ENCODE results near the gene FRMD4A.

The FRMD4A gene

GRCh38 chr10:13683017-13683416 is 647.7 kb downstream of the FRMD4A start:
- H3K4me3 ChIP-seq (ENCODE audit: insufficient read depth, low read length, poor library complexity, severe bottlenecking): no peak overlapping the region

GRCh38 chr10:13681960-13682359 is 648.8 kb downstream of the FRMD4A start:
- Histone ChIP-seq H3K27ac (ENCODE audit: low read depth, low read length) (no peak overlapping the region), H3K4me3 (ENCODE audit: insufficient read depth, low read length, poor library complexity, severe bottlenecking) (no peak overlapping the region), H3F3A (ENCODE audit: insufficient read depth) (no peaks in the 10 kb centered on the region), H3K9me3 (ENCODE audit: insufficient read depth, low read length) (no peaks in the 10 kb centered on the region), H3K27me3 (ENCODE audit: low read length) (no peaks in the 10 kb centered on the region), H3K36me3 (ENCODE audit: low read length) (no peaks in the 10 kb centered on the region), H3K9me2 (replicated peaks; ENCODE audit: insufficient read depth, low read length) (no peaks in the 10 kb centered on the region), H3K79me2 (ENCODE audit: insufficient read depth, low read length) (no peaks in the 10 kb centered on the region), H3K9ac (ENCODE audit: low read length) (no peak overlapping the region), H3K4me2 (ENCODE audit: low read depth, low read length, poor library complexity, severe bottlenecking) (no peak overlapping the region), H2AFZ (ENCODE audit: low read depth, low read length, severe bottlenecking) (no peak overlapping the region), H4K20me1 (ENCODE audit: low read depth, low read length) (no peaks in the 10 kb centered on the region)
- TF ChIP-seq EZH2phosphoT487 (conservative IDR thresholded peaks at IDR 0.05; ENCODE audit: low read length): no peak
- TF ChIP-seq CTCF (IDR thresholded peaks at IDR 0.05; ENCODE audit: insufficient read depth, low read length, poor library complexity, severe bottlenecking): no peak

More at GRCh38 chr10:13683017-13683416, 647.7 kb downstream of the FRMD4A start:
- Histone ChIP-seq H3F3A (ENCODE audit: insufficient read depth) (no peaks in the 10 kb centered on the region), H3K36me3 (ENCODE audit: low read length) (no peaks in the 10 kb centered on the region), H4K20me1 (ENCODE audit: low read depth, low read length) (no peaks in the 10 kb centered on the region), H3K79me2 (ENCODE audit: insufficient read depth, low read length) (no peaks in the 10 kb centered on the region), H3K9me3 (ENCODE audit: insufficient read depth, low read length) (no peaks in the 10 kb centered on the region), H3K9ac (ENCODE audit: low read length) (no peak overlapping the region), H3K27me3 (ENCODE audit: low read length) (no peaks in the 10 kb centered on the region), H3K27ac (ENCODE audit: low read depth, low read length) (no peak overlapping the region), H2AFZ (ENCODE audit: low read depth, low read length, severe bottlenecking) (no peak overlapping the region), H3K9me2 (replicated peaks; ENCODE audit: insufficient read depth, low read length) (no peaks in the 10 kb centered on the region), H3K4me2 (ENCODE audit: low read depth, low read length, poor library complexity, severe bottlenecking) (no peak overlapping the region)
- no peak for TF ChIP-seq EZH2phosphoT487 (conservative IDR thresholded peaks at IDR 0.05; ENCODE audit: low read length)
- TF ChIP-seq CTCF (IDR thresholded peaks at IDR 0.05; ENCODE audit: insufficient read depth, low read length, poor library complexity, severe bottlenecking): no peak

GRCh38 chr10:13681528-13681927 is 649.2 kb downstream of the FRMD4A start:
- no peak for TF ChIP-seq CTCF (IDR thresholded peaks at IDR 0.05; ENCODE audit: insufficient read depth, low read length, poor library complexity, severe bottlenecking)
- no peak for TF ChIP-seq EZH2phosphoT487 (conservative IDR thresholded peaks at IDR 0.05; ENCODE audit: low read length)

More at GRCh38 chr10:13681528-13681927, 649.2 kb downstream of the FRMD4A start:
- Histone ChIP-seq H3K9me2 (replicated peaks; ENCODE audit: insufficient read depth, low read length) (no peaks in the 10 kb centered on the region), H3F3A (ENCODE audit: insufficient read depth) (no peaks in the 10 kb centered on the region), H3K4me2 (ENCODE audit: low read depth, low read length, poor library complexity, severe bottlenecking) (no peak overlapping the region), H3K27ac (ENCODE audit: low read depth, low read length) (no peak overlapping the region), H3K36me3 (ENCODE audit: low read length) (no peaks in the 10 kb centered on the region), H3K9me3 (ENCODE audit: insufficient read depth, low read length) (no peaks in the 10 kb centered on the region), H3K9ac (ENCODE audit: low read length) (no peak overlapping the region), H4K20me1 (ENCODE audit: low read depth, low read length) (no peaks in the 10 kb centered on the region), H3K4me3 (ENCODE audit: insufficient read depth, low read length, poor library complexity, severe bottlenecking) (no peak overlapping the region), H3K79me2 (ENCODE audit: insufficient read depth, low read length) (no peaks in the 10 kb centered on the region), H3K27me3 (ENCODE audit: low read length) (no peaks in the 10 kb centered on the region), H2AFZ (ENCODE audit: low read depth, low read length, severe bottlenecking) (no peak overlapping the region)

All from SU-DHL-6 (cell line).